H9 (cell line): Measurements from ENCODE around the gene GAR1. TPM values are rescaled to one million over a fixed set of nuclear protein-coding genes. Genes with fewer than 3 reads are reported as not detected.

Experiments
- DNase-seq: peaks from one replicate; pipeline ENCODE4 v3.0.0-alpha.2; 2017
- H2AFZ ChIP-seq: one replicate; pipeline ENCODE4 v1.6.1; 2013; ENCODE audit warnings: mild to moderate bottlenecking, low read length, control low read depth, moderate library complexity
- H2AK5ac ChIP-seq: 2 replicates; pipeline ENCODE4 v1.6.1; 2013; ENCODE audit warnings: low read length, control low read depth, mixed read lengths; ENCODE audit not compliant: insufficient read length
- H2BK120ac ChIP-seq: one replicate; pipeline ENCODE4 v1.6.1; 2013; ENCODE audit warnings: low read depth, mild to moderate bottlenecking, low read length, control low read depth, inconsistent platforms; ENCODE audit not compliant: poor library complexity, severe bottlenecking
- H2BK12ac ChIP-seq: 2 replicates; pipeline ENCODE4 v1.6.1; 2013; ENCODE audit warnings: low read length, control low read depth, mixed read lengths, low read depth; ENCODE audit not compliant: insufficient read length
- H2BK15ac ChIP-seq: 2 replicates; pipeline ENCODE4 v1.6.1; 2013; ENCODE audit warnings: low read depth, low read length, control low read depth
- H2BK20ac ChIP-seq: one replicate; pipeline ENCODE4 v1.6.1; 2013; ENCODE audit warnings: low read depth, mild to moderate bottlenecking, low read length, control low read depth, inconsistent platforms; ENCODE audit not compliant: poor library complexity, severe bottlenecking
- H2BK5ac ChIP-seq: 2 replicates; pipeline ENCODE4 v1.6.1; 2013; ENCODE audit warnings: low read length, control low read depth, mixed read lengths; ENCODE audit not compliant: insufficient read length
- H3K14ac ChIP-seq: 2 replicates; pipeline ENCODE4 v1.6.1; 2013; ENCODE audit warnings: low read length, control low read depth; ENCODE audit not compliant: insufficient read depth
- H3K18ac ChIP-seq: 2 replicates; pipeline ENCODE4 v1.6.1; 2013; ENCODE audit warnings: low read depth, mild to moderate bottlenecking, mixed read lengths, low read length, control low read depth; ENCODE audit not compliant: insufficient read length
- H3K23ac ChIP-seq: 2 replicates; pipeline ENCODE4 v1.6.1; 2013; ENCODE audit warnings: low read length, control low read depth, mixed read lengths, low read depth; ENCODE audit not compliant: insufficient read length
- H3K23me2 ChIP-seq: 2 replicates; pipeline ENCODE4 v1.6.1; 2013; ENCODE audit warnings: low read depth, mild to moderate bottlenecking, mixed read lengths, low read length, control low read depth; ENCODE audit not compliant: insufficient read length, poor library complexity, severe bottlenecking
- H3K27ac ChIP-seq: 2 replicates; pipeline ENCODE4 v1.5.1; 2013; ENCODE audit warnings: low read length, control low read depth, mixed read lengths, low read depth; ENCODE audit not compliant: insufficient read length
- H3K27me3 ChIP-seq: 2 replicates; pipeline ENCODE4 v1.6.1; 2013; ENCODE audit warnings: low read length, control low read depth, inconsistent platforms; ENCODE audit not compliant: insufficient read depth
- H3K4ac ChIP-seq: 2 replicates; pipeline ENCODE4 v1.6.1; 2013; ENCODE audit warnings: low read depth, mild to moderate bottlenecking, control low read depth, inconsistent platforms, low read length, moderate library complexity
- H3K4me1 ChIP-seq: 2 replicates; pipeline ENCODE4 v1.6.1; 2013; ENCODE audit warnings: low read length, control low read depth, inconsistent platforms; ENCODE audit not compliant: insufficient read depth
- H3K4me2 ChIP-seq: 2 replicates; pipeline ENCODE4 v1.6.1; 2013; ENCODE audit warnings: low read length, control low read depth, mixed read lengths; ENCODE audit not compliant: insufficient read length, insufficient read depth
- H3K56ac ChIP-seq: 2 replicates; pipeline ENCODE4 v1.6.1; 2013; ENCODE audit warnings: low read depth, mild to moderate bottlenecking, mixed read lengths, low read length, control low read depth; ENCODE audit not compliant: insufficient read length
- H3K79me1 ChIP-seq: 2 replicates; pipeline ENCODE4 v1.6.1; 2013; ENCODE audit warnings: low read depth, mild to moderate bottlenecking, moderate library complexity, low read length, control low read depth, inconsistent platforms; ENCODE audit not compliant: insufficient read depth, poor library complexity, severe bottlenecking
- H3K79me2 ChIP-seq: 2 replicates; pipeline ENCODE4 v1.6.1; 2013; ENCODE audit warnings: low read length, control low read depth, inconsistent platforms; ENCODE audit not compliant: insufficient read depth
- H3K9ac ChIP-seq: 2 replicates; pipeline ENCODE4 v1.6.1; 2013; ENCODE audit warnings: low read length, control low read depth, mixed read lengths; ENCODE audit not compliant: insufficient read length; ENCODE audit errors: extremely low read depth
- H3K9me3 ChIP-seq: one replicate; pipeline ENCODE4 v1.6.1; 2013; ENCODE audit warnings: low read depth, low read length, inconsistent platforms; ENCODE audit not compliant: control insufficient read depth
- H3T11ph ChIP-seq: one replicate; pipeline ENCODE4 v1.6.1; 2013; ENCODE audit warnings: mild to moderate bottlenecking, low read length, control low read depth, inconsistent platforms
- H4K20me1 ChIP-seq: one replicate; pipeline ENCODE4 v1.6.1; 2013; ENCODE audit not compliant: control insufficient read depth, insufficient read length, insufficient read depth
- H4K5ac ChIP-seq: 2 replicates; pipeline ENCODE4 v1.6.1; 2013; ENCODE audit warnings: low read depth, mild to moderate bottlenecking, mixed read lengths, low read length, control low read depth; ENCODE audit not compliant: insufficient read length
- H4K8ac ChIP-seq: replicated peaks from 2 replicates; pipeline ENCODE4 v1.6.1; 2013; ENCODE audit warnings: low read length, control low read depth, mixed read lengths, low read depth; ENCODE audit not compliant: insufficient read length
- H4K91ac ChIP-seq: 2 replicates; pipeline ENCODE4 v1.6.1; 2013; ENCODE audit warnings: low read depth, mild to moderate bottlenecking, moderate library complexity, mixed read lengths, low read length, control low read depth; ENCODE audit not compliant: insufficient read length
- H3K27ac Mint-ChIP-seq, 3 experiments: 2 replicates in 2 of 3; 3 replicates in 1 of 3; pipeline ENCODE4 v1.8.0; 2020 to 2021; ENCODE audit warnings: mixed read lengths in 3 of 3, mild to moderate bottlenecking in 1 of 3, moderate library complexity in 1 of 3
- H3K27me3 Mint-ChIP-seq: 2 replicates; pipeline ENCODE4 v1.8.0; 2021; ENCODE audit warnings: low read depth, mild to moderate bottlenecking, moderate library complexity, mixed read lengths
- H3K36me3 Mint-ChIP-seq, 3 experiments: 2 replicates in 2 of 3; 3 replicates in 1 of 3; pipeline ENCODE4 v1.8.0; 2020 to 2021; ENCODE audit warnings: low read depth in 3 of 3, mixed read lengths in 3 of 3; ENCODE audit not compliant: insufficient read depth in 1 of 3
- H3K4me1 Mint-ChIP-seq, 2 experiments: 2 replicates each; pipeline ENCODE4 v1.8.0; 2020; ENCODE audit warnings: mixed read lengths in 2 of 2
- H3K4me3 Mint-ChIP-seq, 2 experiments: 2 replicates in 1 of 2; 3 replicates in 1 of 2; pipeline ENCODE4 v1.8.0; 2020 to 2021; ENCODE audit warnings: mild to moderate bottlenecking in 2 of 2, mixed read lengths in 2 of 2, moderate library complexity in 1 of 2
- H3K9me3 Mint-ChIP-seq, 2 experiments: 2 replicates in 1 of 2; 3 replicates in 1 of 2; pipeline ENCODE4 v1.8.0; 2020; ENCODE audit warnings: mild to moderate bottlenecking in 2 of 2, mixed read lengths in 2 of 2, moderate library complexity in 1 of 2
- CTCF ChIP-seq: fragments of 200-600 bp; sonication (generic); conservative IDR thresholded peaks from 3 replicates; pipeline ENCODE4 v1.8.0; 2021; ENCODE audit warnings: antibody characterized with exemption, mild to moderate bottlenecking
- WGBS: extraction: QIAGEN DNeasy Blood & Tissue Kit; methylation state at CpG from one replicate; pipeline ENCODE4 v1.1.7; 2013; ENCODE audit warnings: missing lambda C conversion rate, low lambda C conversion rate, mixed read lengths; ENCODE audit not compliant: insufficient read length; ENCODE audit errors: extremely low coverage; 5-methylcytosine and 5-hydroxymethylcytosine counted together
- total RNA-seq: library from RNA; stranded (reverse); gene quantifications from 2 replicates; pipeline ENCODE4 v1.2.1, GENCODE V29; 2021

The GAR1 gene
- total RNA-seq, 1 experiment from 2014 or later = 45.3 TPM

DNA sequence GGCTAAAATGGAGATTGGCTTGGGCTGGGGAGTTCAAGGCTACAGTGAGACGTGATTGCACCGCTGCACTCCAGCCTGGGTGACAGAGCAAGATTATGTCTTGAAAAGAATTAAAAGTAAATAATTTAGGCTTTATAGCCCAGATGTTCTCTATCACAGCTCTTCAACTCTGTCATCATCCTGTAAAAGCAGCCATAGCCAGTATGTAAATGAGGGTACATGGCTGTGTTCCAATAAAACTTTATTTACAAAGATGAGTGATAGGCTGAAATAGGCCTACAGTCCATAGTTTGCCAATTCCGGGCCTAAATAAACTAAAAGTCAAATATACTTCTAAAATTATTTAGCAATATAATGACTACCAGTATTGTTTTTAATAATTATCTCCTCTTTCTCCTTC is 21.4 kb downstream of the GAR1 start:
- Histone ChIP-seq H3K9ac (no peak overlapping the region), H3K23ac (no peak overlapping the region), H2AFZ (no peak overlapping the region), H2BK120ac (no peak overlapping the region), H3K27me3 (no peaks in the 10 kb centered on the region), H4K5ac (no peak overlapping the region), H3K79me1 (no peaks in the 10 kb centered on the region), H2BK12ac (no peak overlapping the region), H2BK5ac (no peak overlapping the region), H2BK15ac (no peak overlapping the region), H3K4ac (no peak overlapping the region), H3K23me2 (no peaks in the 10 kb centered on the region), H3K56ac (no peak overlapping the region), H3K79me2 (no peaks in the 10 kb centered on the region), H4K8ac (no peak overlapping the region), H3K18ac (no peak overlapping the region), H4K91ac (no peak overlapping the region), H3K4me2 (no peak overlapping the region), H3K27ac (no peak overlapping the region), H3T11ph (no peak overlapping the region), H3K4me1 (no peaks in the 10 kb centered on the region), H2AK5ac (no peak overlapping the region), H2BK20ac (no peak overlapping the region), H3K14ac (no peak overlapping the region), H3K9me3 (no peaks in the 10 kb centered on the region), H4K20me1 (no peaks in the 10 kb centered on the region)
- Mint-ChIP-seq H3K4me1 (no peaks in the 10 kb centered on the region), H3K4me3 (no peak overlapping the region), H3K36me3 (no peaks in the 10 kb centered on the region), H3K27ac (no peak overlapping the region), H3K9me3 (no peaks in the 10 kb centered on the region), H3K27me3 (no peaks in the 10 kb centered on the region)
- no peak for DNase-seq
- WGBS = no CpG with 5 or more reads among the region's 3 CpGs
- no peak for TF ChIP-seq CTCF
